ENCODE results near the gene SCGB1C1. TPM values are rescaled to one million over a fixed set of nuclear protein-coding genes. Genes with fewer than 3 reads are reported as not detected.
A peak's percentile ranks its signal among the peaks of the same experiment; 100 is the strongest.
"Not testable (repeated sequence)": the region's sequence is repeated elsewhere in the genome, so short reads cannot be mapped to it uniquely, and the experiment has no call there.

SCGB1C1 gene
- polyA plus RNA-seq, 4 donors: 0.83 to 1.3 TPM; not detected in 2

- DNase-seq (ENCODE audit: low read depth in 4 of 4, low spot score in 3 of 4): no peak
These were observed 23.4 kb downstream of the SCGB1C1 start for GRCh38 chr11:216081-216974.

- DNase-seq (ENCODE audit: low read depth in 4 of 4, low spot score in 3 of 4): no peak
These were observed 24.8 kb downstream of the SCGB1C1 start for GRCh38 chr11:217704-218103.

DNA sequence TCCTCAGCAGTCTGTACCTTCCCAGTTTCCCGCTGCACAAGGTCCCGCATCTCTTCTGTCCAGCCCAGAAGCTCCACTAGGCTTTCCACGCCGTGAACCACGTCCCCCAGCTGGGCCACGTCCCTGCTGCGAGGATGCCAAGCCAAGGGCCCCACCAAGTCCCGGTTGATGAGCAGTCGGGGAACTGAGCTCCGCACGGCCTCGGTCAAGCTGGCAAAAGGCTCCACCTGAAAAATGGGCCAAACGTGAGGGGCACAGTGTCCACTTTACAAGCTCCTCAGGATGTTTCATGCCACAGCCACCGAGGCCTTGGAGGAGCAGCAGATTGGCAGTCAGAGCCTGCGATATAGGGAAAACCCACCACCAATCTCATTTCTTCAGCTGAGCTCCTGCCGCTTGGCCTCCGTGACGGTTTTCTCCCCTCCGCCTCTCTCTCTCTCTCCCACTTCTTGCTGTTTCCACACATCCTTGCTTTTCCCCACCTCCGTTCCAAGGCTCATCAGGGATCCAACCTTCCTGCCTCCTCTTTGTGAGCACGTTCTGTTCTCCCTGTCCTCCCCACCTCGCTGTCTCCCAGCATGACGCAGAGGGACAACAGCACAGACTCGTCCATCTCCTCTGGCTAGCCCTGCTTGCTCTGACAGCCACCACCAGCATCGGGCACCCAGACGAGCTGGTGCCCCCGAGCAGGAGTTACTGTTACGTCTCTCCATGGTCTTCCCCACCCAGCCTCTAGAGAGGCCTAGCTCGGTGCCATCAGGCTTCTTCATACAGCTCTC is 26.1 kb downstream of the SCGB1C1 start:
- no peak for DNase-seq (ENCODE audit: low read depth in 4 of 4, low spot score in 3 of 4)

- DNase-seq (ENCODE audit: low read depth in 4 of 4, low spot score in 3 of 4): not testable (repeated sequence)
These were observed 27.9 kb downstream of the SCGB1C1 start for GRCh38 chr11:220641-221215.

- no peak for DNase-seq (ENCODE audit: low read depth in 4 of 4, low spot score in 3 of 4)
These were observed 28.7 kb downstream of the SCGB1C1 start for GRCh38 chr11:221539-221938.

DNA sequence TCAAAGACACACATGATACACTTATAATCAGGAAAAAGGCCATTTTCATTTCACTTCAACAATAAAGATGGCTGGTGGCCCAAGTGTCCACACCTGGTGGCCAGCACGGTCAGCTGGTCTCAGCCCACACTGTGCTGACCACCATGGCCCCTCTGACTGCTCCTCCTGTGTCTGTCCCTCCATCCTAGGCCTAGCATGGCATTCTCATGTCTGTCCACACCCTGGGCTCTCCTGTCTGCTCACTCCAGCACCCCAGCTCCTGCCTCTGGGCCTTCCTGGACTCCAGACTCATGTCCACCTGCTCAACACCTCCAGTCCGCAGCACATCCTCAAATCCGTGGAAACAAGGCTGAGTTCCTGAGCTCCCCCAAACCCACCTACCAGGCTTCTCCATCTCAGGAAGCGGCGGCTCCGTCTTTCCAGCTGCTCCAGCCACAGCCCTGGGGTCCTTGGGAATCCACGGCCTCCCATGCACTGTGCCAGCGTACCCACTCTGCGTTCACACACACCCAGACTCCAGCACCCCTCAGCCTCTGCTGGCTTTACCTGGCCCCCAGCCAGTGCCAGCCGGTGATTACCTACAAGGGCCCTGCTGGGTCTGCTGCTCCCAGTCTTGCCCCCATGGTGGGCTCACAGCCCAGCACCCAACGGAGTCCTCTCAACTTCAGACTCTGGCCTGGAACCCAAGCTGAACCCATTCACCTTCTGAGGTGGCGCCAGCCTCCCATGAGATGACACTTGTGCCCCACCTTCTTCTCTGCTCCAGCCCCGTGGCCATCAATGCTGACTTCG is 29.3 kb downstream of the SCGB1C1 start:
- DNase-seq (ENCODE audit: low read depth in 4 of 4, low spot score in 3 of 4): no peak

GRCh38 chr11:223026-223789 is 30.3 kb downstream of the SCGB1C1 start:
- DNase-seq (ENCODE audit: low read depth in 4 of 4, low spot score in 3 of 4): no peak

DNA sequence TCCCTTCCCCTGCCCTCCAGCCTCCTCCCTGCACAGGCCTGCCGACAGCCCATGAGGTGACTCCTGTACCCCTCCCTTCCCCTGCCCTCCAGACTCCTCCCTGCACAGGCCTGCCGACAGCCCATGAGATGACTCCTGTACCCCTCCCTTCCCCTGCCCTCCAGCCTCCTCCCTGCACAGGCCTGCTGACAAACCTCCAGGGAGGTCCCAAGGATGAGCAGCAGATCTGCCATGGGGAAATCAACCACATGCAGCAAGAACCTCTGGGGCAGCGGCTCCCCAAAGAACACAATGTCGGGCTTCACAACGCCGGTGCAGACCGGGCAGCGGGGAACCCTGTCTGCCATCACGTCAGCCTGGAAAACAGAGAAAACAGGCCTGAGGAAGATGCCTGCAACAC is 31.0 kb downstream of the SCGB1C1 start:
- DNase-seq (ENCODE audit: low read depth in 4 of 4, low spot score in 3 of 4): no peak

DNA sequence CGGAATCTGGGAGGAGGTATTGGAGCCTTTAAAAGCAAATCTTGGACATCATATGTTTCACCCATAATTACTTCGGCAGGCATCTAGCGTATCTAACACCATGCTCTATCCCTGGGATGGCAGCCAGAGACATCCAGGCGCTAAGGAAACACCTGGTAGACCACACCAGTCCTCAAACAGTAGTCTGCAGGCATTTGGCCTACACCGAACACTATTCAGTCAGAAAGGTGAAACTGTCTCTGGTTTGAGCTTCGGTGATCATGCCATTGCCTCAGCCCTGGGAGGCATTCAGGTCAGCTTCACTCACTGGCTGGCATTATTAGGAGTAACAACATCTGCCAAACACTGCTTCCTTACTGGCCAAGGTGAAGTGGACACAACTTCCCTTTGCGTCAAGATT is 31.5 kb downstream of the SCGB1C1 start:
- no peak for DNase-seq (ENCODE audit: low read depth in 4 of 4, low spot score in 3 of 4)

DNA sequence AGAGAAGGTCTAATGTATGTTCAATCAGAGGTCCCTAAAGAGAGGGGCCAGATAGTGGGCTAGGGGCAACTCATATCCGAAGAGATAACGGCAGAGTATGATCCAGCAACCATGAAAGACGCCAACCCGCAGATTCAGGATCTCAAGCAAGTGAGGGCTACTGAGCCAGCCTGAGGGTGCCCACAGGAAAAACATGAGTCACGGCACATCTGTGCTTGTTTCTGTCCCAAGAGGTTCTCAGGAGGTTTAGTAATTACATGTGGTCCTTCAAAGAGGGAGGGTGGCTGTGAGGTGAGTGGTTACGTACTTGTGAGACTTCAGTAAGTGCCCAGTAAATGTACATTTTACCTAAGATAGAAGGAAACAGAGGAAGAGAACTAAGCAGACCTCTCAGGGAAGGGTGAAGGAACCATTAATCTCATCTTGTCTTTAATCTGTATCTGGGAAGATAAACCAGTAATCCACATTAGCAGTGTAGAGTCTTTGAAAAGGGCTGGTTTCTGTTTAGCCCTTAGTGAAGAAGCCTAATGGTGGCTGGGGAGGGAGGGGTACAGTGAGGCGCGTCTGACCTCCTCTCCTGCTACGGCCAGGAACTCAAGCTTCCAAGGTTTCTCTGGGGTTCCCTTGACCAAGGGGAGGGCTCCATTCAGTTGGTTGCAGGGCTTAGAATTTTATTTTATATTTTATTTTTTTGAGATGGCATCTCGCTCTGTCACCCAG is 33.0 kb downstream of the SCGB1C1 start:
- no peak for DNase-seq (ENCODE audit: low read depth in 4 of 4, low spot score in 3 of 4)

DNA sequence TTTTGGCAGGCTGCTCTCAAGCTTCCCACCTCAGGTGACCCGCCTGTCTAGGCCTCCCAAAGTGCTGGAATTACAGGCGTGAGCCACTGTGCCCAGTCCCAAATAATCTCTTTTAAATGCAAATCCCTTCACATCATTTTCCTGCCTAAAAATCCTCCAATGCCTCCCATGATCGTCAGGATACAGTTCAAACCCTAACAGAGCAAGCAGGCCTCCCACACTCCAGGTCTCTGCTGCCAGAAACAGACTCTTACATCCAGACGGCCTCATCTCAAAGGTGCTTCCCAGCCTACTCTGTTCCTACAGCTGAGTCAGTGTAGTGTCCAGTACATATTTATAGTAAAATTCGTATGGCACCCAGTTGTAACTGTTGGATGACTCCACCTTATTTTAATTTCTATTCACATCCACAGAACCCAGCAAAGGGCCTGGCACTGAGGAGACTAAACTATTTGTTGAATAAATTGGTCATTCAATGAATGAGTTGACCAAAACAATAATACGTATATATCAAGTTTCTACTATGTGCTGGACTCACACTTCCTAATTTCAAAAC is 35.0 kb downstream of the SCGB1C1 start:
- DNase-seq (ENCODE audit: low read depth in 4 of 4, low spot score in 3 of 4): no peak

- DNase-seq (ENCODE audit: low read depth in 4 of 4, low spot score in 3 of 4): no peak
These were observed 37.6 kb downstream of the SCGB1C1 start for GRCh38 chr11:230431-230830.

DNA sequence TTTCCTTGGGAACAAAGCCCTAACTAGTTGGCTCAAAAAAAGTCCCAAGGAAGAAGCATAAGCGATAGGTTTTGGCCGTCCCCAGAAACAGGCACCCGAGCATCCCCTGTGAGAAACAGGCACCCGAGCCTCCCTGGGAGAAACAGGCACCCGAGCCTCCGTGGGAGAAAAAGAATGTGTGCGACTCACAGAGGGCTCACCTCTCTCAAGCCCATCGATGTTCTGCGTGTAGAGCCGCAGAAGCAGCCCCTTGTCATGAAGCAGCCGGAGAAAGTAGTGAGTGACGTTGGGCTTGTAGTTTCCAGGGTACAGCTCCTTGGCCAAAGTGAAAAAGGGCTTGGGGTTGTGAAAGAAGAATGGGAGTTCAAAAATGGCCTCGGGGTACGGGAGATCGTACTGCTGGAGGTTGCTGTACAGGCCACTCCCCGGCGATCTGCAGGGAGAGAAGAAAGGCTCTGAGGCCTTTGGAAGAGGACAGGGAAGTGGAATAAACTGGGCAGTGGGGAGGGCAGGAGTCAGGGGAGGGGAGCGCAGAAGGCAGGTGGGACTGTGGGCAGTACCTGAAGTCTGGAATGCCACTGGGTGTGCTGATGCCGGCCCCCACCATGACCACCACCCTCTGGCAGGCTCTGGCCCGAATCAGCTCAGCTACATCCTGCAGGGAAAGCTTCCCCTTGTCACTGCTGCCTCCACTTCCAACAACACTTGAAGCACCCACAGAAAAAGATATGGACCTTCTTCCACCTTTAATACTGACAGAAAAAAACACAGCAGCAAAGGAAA is 40.1 kb downstream of the SCGB1C1 start:
- DNase-seq (ENCODE audit: low read depth in 4 of 4, low spot score in 3 of 4): no peak

- DNase-seq (ENCODE audit: low read depth in 4 of 4, low spot score in 3 of 4): no peak
These were observed 42.3 kb downstream of the SCGB1C1 start for GRCh38 chr11:235180-235579.

GRCh38 chr11:235609-235996 is 42.7 kb downstream of the SCGB1C1 start:
- DNase-seq (ENCODE audit: low read depth in 4 of 4, low spot score in 3 of 4): peak in 2 of 4 donors; percentile 25

GRCh38 chr11:235997-236773 is 43.3 kb downstream of the SCGB1C1 start, which contains the start of gene SIRT3:
TSS of gene SIRT3 (minus strand) at chr11:236342. CDS start at chr11:236328, 14 bp downstream.
- DNase-seq (ENCODE audit: low read depth in 4 of 4, low spot score in 3 of 4): peak; percentile 55 to 67 (median 65)
